ENCODE measurements around the gene ZFP57. TPM values are rescaled to one million over a fixed set of nuclear protein-coding genes. Genes with fewer than 3 reads are reported as not detected.

The ZFP57 gene
- total RNA-seq, 1 experiment from 2014 or later = 0.23 TPM

DNA sequence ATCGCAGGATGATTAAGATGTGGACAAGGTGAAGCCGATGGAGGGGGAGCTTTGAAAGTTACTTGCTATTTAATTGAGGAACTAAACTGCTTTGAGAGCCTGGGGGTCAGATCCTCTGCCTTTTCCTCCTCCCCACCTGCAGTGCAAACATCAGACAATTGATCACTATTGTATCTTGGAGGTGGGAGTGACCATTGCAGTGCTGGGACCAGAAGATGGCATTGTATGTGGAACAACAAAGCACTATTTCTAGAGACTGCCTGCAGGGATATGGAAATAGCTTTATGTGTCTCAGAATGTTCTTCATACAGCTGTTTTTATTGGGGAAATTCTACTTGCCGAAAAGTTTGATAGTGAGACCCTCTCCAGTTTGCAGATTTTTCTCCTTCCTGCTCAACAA is 19.9 kb downstream of the ZFP57 start:
- intact Hi-C loops (cut with micrococcal nuclease) = no loop called here
- ChIA-PET POLR2A (interaction anchor here (0.7 to 1.7 kb wide), 4 partner anchors 11 to 700 kb away, joined by 3 to 11 read pairs (median 3); no protein-coding TSS in a partner anchor), CTCF (interaction anchor here (0.6 to 9.5 kb wide), 4 partner anchors 10 to 1450 kb away, joined by 3 to 256 read pairs (median 6); no protein-coding TSS in a partner anchor)
- no peaks in the 10 kb centered on the region for H3K9me3 Mint-ChIP-seq (ENCODE audit: unreplicated experiment)
- H3K4me3 Mint-ChIP-seq (ENCODE audit: unreplicated experiment) = no peak overlapping the region
- H3K27ac Mint-ChIP-seq (ENCODE audit: low read depth, unreplicated experiment) = no peak overlapping the region
- no peaks in the 10 kb centered on the region for H3K36me3 Mint-ChIP-seq (ENCODE audit: insufficient read depth, unreplicated experiment)
- no peaks in the 10 kb centered on the region for H3K4me1 Mint-ChIP-seq (ENCODE audit: insufficient read depth, unreplicated experiment)
- TF ChIP-seq, protein P1, sequence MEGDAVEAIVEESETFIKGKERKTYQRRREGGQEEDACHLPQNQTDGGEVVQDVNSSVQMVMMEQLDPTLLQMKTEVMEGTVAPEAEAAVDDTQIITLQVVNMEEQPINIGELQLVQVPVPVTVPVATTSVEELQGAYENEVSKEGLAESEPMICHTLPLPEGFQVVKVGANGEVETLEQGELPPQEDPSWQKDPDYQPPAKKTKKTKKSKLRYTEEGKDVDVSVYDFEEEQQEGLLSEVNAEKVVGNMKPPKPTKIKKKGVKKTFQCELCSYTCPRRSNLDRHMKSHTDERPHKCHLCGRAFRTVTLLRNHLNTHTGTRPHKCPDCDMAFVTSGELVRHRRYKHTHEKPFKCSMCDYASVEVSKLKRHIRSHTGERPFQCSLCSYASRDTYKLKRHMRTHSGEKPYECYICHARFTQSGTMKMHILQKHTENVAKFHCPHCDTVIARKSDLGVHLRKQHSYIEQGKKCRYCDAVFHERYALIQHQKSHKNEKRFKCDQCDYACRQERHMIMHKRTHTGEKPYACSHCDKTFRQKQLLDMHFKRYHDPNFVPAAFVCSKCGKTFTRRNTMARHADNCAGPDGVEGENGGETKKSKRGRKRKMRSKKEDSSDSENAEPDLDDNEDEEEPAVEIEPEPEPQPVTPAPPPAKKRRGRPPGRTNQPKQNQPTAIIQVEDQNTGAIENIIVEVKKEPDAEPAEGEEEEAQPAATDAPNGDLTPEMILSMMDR (IDR thresholded peaks at IDR 0.05; ENCODE audit: unreplicated experiment) = no peak
- H3K27me3 Mint-ChIP-seq (ENCODE audit: insufficient read depth, unreplicated experiment) = no peaks in the 10 kb centered on the region
- DNase-seq (ENCODE audit: unreplicated experiment) = no peak
- no TSS peak for BruUV-seq (replicated peaks)

GRCh38 chr6:29656798-29657197 is 24.2 kb downstream of the ZFP57 start, which contains the start of gene MOG:
MOG (plus strand) TSS chr6:29657092; CDS start chr6:29657210, 118 bp downstream.
- H3K4me1 Mint-ChIP-seq (ENCODE audit: insufficient read depth, unreplicated experiment) = no peaks in the 10 kb centered on the region
- H3K27me3 Mint-ChIP-seq (ENCODE audit: insufficient read depth, unreplicated experiment) = no peaks in the 10 kb centered on the region
- DNase-seq (ENCODE audit: unreplicated experiment) = no peak
- no peaks in the 10 kb centered on the region for H3K36me3 Mint-ChIP-seq (ENCODE audit: insufficient read depth, unreplicated experiment)
- POLR2A ChIA-PET = no interaction called here
- no peak within 1 kb of the TSS for H3K27ac Mint-ChIP-seq (ENCODE audit: low read depth, unreplicated experiment)
- H3K4me3 Mint-ChIP-seq (ENCODE audit: unreplicated experiment) = no peak within 1 kb of the TSS
- H3K9me3 Mint-ChIP-seq (ENCODE audit: unreplicated experiment) = no peaks in the 10 kb centered on the region
- intact Hi-C loops (cut with micrococcal nuclease) = no loop called here
- CTCF ChIA-PET = interaction anchor here (0.8 to 12.8 kb wide), 7 partner anchors 8 to 79 kb away, joined by 3 to 369 read pairs (median 3); no protein-coding TSS in a partner anchor
- TF ChIP-seq, protein P1 (IDR thresholded peaks at IDR 0.05; ENCODE audit: unreplicated experiment) = no peak
- BruUV-seq (replicated peaks) = no TSS peak

GRCh38 chr6:29656157-29656556 is 24.8 kb downstream of the ZFP57 start:
- ChIA-PET CTCF (interaction anchor here (0.7 to 12.8 kb wide), 7 partner anchors 7 to 38 kb away, joined by 3 to 369 read pairs (median 6); no protein-coding TSS in a partner anchor), POLR2A (no interaction called here)
- H3K36me3 Mint-ChIP-seq (ENCODE audit: insufficient read depth, unreplicated experiment) = no peaks in the 10 kb centered on the region
- intact Hi-C loops (cut with micrococcal nuclease) = no loop called here
- H3K27ac Mint-ChIP-seq (ENCODE audit: low read depth, unreplicated experiment) = no peak overlapping the region
- BruUV-seq (replicated peaks) = no TSS peak
- H3K4me3 Mint-ChIP-seq (ENCODE audit: unreplicated experiment) = no peak overlapping the region
- no peaks in the 10 kb centered on the region for H3K4me1 Mint-ChIP-seq (ENCODE audit: insufficient read depth, unreplicated experiment)
- H3K27me3 Mint-ChIP-seq (ENCODE audit: insufficient read depth, unreplicated experiment) = no peaks in the 10 kb centered on the region
- TF ChIP-seq, protein P1 (IDR thresholded peaks at IDR 0.05; ENCODE audit: unreplicated experiment) = no peak
- no peaks in the 10 kb centered on the region for H3K9me3 Mint-ChIP-seq (ENCODE audit: unreplicated experiment)
- DNase-seq (ENCODE audit: unreplicated experiment) = no peak

DNA sequence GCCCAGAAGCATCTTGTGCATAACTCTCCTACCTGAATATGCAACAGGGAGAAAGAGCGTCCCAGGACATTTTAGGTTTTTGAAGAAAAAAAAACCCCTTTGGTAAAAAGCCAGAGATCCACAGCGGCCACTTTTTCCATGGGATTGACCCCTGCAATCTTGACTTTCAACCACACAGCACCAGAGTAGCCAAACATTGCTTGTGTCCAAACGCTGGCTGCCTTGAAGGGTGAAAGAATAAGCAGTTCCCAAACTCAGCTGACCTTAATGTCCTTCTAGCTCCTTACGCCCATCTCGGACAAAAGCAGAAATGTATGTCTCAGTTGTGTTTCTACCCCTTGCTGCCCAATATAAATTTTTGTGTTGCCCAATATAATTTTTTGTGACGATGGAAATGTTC is 25.3 kb downstream of the ZFP57 start:
- TF ChIP-seq, protein P1 (IDR thresholded peaks at IDR 0.05; ENCODE audit: unreplicated experiment) = no peak
- Mint-ChIP-seq H3K27me3 (ENCODE audit: insufficient read depth, unreplicated experiment) (no peaks in the 10 kb centered on the region), H3K9me3 (ENCODE audit: unreplicated experiment) (no peaks in the 10 kb centered on the region), H3K4me1 (ENCODE audit: insufficient read depth, unreplicated experiment) (no peaks in the 10 kb centered on the region), H3K4me3 (ENCODE audit: unreplicated experiment) (no peak overlapping the region), H3K27ac (ENCODE audit: low read depth, unreplicated experiment) (no peak overlapping the region), H3K36me3 (ENCODE audit: insufficient read depth, unreplicated experiment) (no peaks in the 10 kb centered on the region)
- ChIA-PET POLR2A (no interaction called here), CTCF (interaction anchor here (0.7 to 12.8 kb wide), 6 partner anchors 7 to 39 kb away, joined by 3 to 369 read pairs (median 138); no protein-coding TSS in a partner anchor)
- intact Hi-C loops (cut with micrococcal nuclease) = no loop called here
- DNase-seq (ENCODE audit: unreplicated experiment) = no peak
- no TSS peak for BruUV-seq (replicated peaks)

All from MCF 10A (cell line).